ENCODE measurements around the gene ACTL7A.

Gene ACTL7A

GRCh38 chr9:108850293-108850897 lies 11.7 kb upstream of the ACTL7A start:
- DNase-seq = no peak

GRCh38 chr9:108851138-108851537 lies 10.9 kb upstream of the ACTL7A start:
- DNase-seq = no peak

- no peak for DNase-seq
Observed at GRCh38 chr9:108852079-108852478, 10.0 kb upstream of the ACTL7A start.

- no peak for DNase-seq
Observed at GRCh38 chr9:108854094-108854493, 8.0 kb upstream of the ACTL7A start.

GRCh38 chr9:108854641-108855528 lies 7.2 kb upstream of the ACTL7A start:
- no peak for DNase-seq

GRCh38 chr9:108855529-108855886 lies 6.6 kb upstream of the ACTL7A start:
- DNase-seq = no peak

- DNase-seq = no peak
Observed at GRCh38 chr9:108855888-108856287, 6.2 kb upstream of the ACTL7A start, which contains the start of gene ACTL7B. Gene ACTL7B (minus strand): TSS chr9:108855986. CDS start chr9:108855930, 56 bp downstream.

GRCh38 chr9:108857572-108857971 lies 4.5 kb upstream of the ACTL7A start:
- no peak for DNase-seq

- no peak for DNase-seq
Observed at GRCh38 chr9:108859459-108860114, 2.5 kb upstream of the ACTL7A start.

- DNase-seq = peak; percentile 11
Observed at GRCh38 chr9:108860354-108860753, 1.7 kb upstream of the ACTL7A start.

GRCh38 chr9:108860764-108861163 lies 1.3 kb upstream of the ACTL7A start:
- DNase-seq = no peak

GRCh38 chr9:108861464-108861863 lies 602 bp upstream of the ACTL7A start:
- DNase-seq = no peak

- no peak for DNase-seq
Observed at GRCh38 chr9:108863891-108864290, 1.8 kb downstream of the ACTL7A start.

- no peak for DNase-seq
Observed at GRCh38 chr9:108864446-108864845, 2.4 kb downstream of the ACTL7A start.

GRCh38 chr9:108865037-108865436 lies 3.0 kb downstream of the ACTL7A start:
- DNase-seq = no peak

GRCh38 chr9:108866001-108866420 lies 3.9 kb downstream of the ACTL7A start:
- no peak for DNase-seq

- DNase-seq = no peak
Observed at GRCh38 chr9:108867116-108867515, 5.0 kb downstream of the ACTL7A start.

GRCh38 chr9:108867829-108868228 lies 5.8 kb downstream of the ACTL7A start:
- no peak for DNase-seq

- peak; percentile 26 for DNase-seq
Observed at GRCh38 chr9:108869092-108869725, 7.1 kb downstream of the ACTL7A start.

- DNase-seq = no peak
Observed at GRCh38 chr9:108874058-108874788, 12.2 kb downstream of the ACTL7A start.

- no peak for DNase-seq
Observed at GRCh38 chr9:108876425-108876824, 14.4 kb downstream of the ACTL7A start.

- no peak for DNase-seq
Observed at GRCh38 chr9:108877524-108877923, 15.5 kb downstream of the ACTL7A start.
